SK-N-SH (cell line): Measurements from ENCODE around the gene EGFLAM. TPM values are rescaled to one million over a fixed set of nuclear protein-coding genes. Genes with fewer than 3 reads are reported as not detected.
A peak's percentile ranks its signal among the peaks of the same experiment; 100 is the strongest.

Experiments used
- CTCF ChIA-PET: fragments of 300-600, 350-600 bp; formaldehyde crosslinking; extraction: SDS; loops from one replicate; lab custom pipeline; 2021; lab: Yijun Ruan, JAX
- POLR2A ChIA-PET: fragments of 350-600 bp; sonication (Branson Sonifier 250); formaldehyde crosslinking; extraction: SDS; loops from one replicate; lab custom pipeline; 2020; ENCODE audit warnings: antibody characterized with exemption, inconsistent platforms; lab: Yijun Ruan, JAX
- DNase-seq: peaks from one replicate; pipeline ENCODE4 v3.0.0; 2012
- H2AFZ ChIP-seq: fragments of 200-600 bp; sonication (generic); 2 replicates; pipeline ENCODE4 v1.8.1; 2016; ENCODE audit warnings: antibody characterized with exemption, mild to moderate bottlenecking, low read depth
- H3F3A ChIP-seq: fragments of 200-600 bp; sonication (generic); replicated peaks from 2 replicates; pipeline ENCODE3; 2016; ENCODE audit warnings: antibody characterized with exemption, mild to moderate bottlenecking; ENCODE audit not compliant: insufficient read depth
- H3K27ac ChIP-seq, 2 experiments: fragments of 200-500 bp in 1 of 2; fragments of 200-600 bp in 1 of 2; sonication (Bioruptor generic) in 1 of 2; sonication (generic), shearing (Covaris generic) in 1 of 2; 2 replicates each; pipeline versions ENCODE4 v1.5.1 to v1.6.1; 2014 to 2016; ENCODE audit warnings: low read depth in 2 of 2, inconsistent platforms in 1 of 2, low read length in 1 of 2, mild to moderate bottlenecking in 1 of 2, mixed read lengths in 1 of 2
- H3K27me3 ChIP-seq: fragments of 200-600 bp; sonication (generic), shearing (Covaris generic); 2 replicates; pipeline ENCODE4 v1.6.1; 2016; ENCODE audit warnings: mixed run types; ENCODE audit not compliant: insufficient read depth
- H3K36me3 ChIP-seq, 2 experiments: fragments of 200-500 bp in 1 of 2; fragments of 200-600 bp in 1 of 2; sonication (Bioruptor generic) in 1 of 2; sonication (generic) in 1 of 2; replicated peaks in 1 of 2; 2 replicates each; pipeline versions ENCODE3 to v1.5.1; 2014 to 2016; ENCODE audit warnings: low read length in 1 of 2, mild to moderate bottlenecking in 1 of 2; ENCODE audit not compliant: insufficient read depth in 2 of 2, control insufficient read depth in 1 of 2
- H3K4me1 ChIP-seq, 2 experiments: fragments of 200-500 bp in 1 of 2; fragments of 200-600 bp in 1 of 2; sonication (Bioruptor generic) in 1 of 2; sonication (generic), shearing (Covaris generic) in 1 of 2; 2 replicates each; pipeline versions ENCODE4 v1.5.1 to v1.6.1; 2014 to 2016; ENCODE audit warnings: low read depth in 1 of 2, low read length in 1 of 2, mixed run types in 1 of 2; ENCODE audit not compliant: insufficient read depth in 2 of 2, control insufficient read depth in 1 of 2
- H3K4me2 ChIP-seq: fragments of 200-600 bp; sonication (generic), shearing (Covaris generic); 2 replicates; pipeline ENCODE4 v1.6.1; 2017; ENCODE audit warnings: mixed run types
- H3K4me3 ChIP-seq, 2 experiments: fragments of 200-500 bp in 1 of 2; fragments of 200-600 bp in 1 of 2; sonication (Bioruptor generic) in 1 of 2; sonication (generic), shearing (Covaris generic) in 1 of 2; 2 replicates each; pipeline versions ENCODE4 v1.5.1 to v1.8.1; 2014 to 2016; ENCODE audit warnings: low read depth in 2 of 2, inconsistent platforms in 1 of 2, low read length in 1 of 2, mild to moderate bottlenecking in 1 of 2, mixed read lengths in 1 of 2, moderate library complexity in 1 of 2
- H3K79me2 ChIP-seq: fragments of 200-600 bp; sonication (generic); 2 replicates; pipeline ENCODE4 v1.8.1; 2017; ENCODE audit warnings: mild to moderate bottlenecking; ENCODE audit not compliant: insufficient read depth
- H3K9ac ChIP-seq: fragments of 200-600 bp; sonication (generic); 2 replicates; pipeline ENCODE4 v1.6.1; 2017; ENCODE audit warnings: mixed run types
- H3K9me2 ChIP-seq: fragments of 200-600 bp; sonication (generic); 2 replicates; pipeline ENCODE4 v1.6.1; 2017; ENCODE audit warnings: mixed run types
- H3K9me3 ChIP-seq: fragments of 200-600 bp; sonication (generic); 2 replicates; pipeline ENCODE4 v1.6.1; 2017; ENCODE audit warnings: mixed run types, mild to moderate bottlenecking, moderate library complexity
- H4K20me1 ChIP-seq: fragments of 200-600 bp; sonication (generic); 2 replicates; pipeline ENCODE4 v1.6.1; 2017; ENCODE audit warnings: mild to moderate bottlenecking, mixed run types; ENCODE audit not compliant: insufficient read depth
- CTCF ChIP-seq: fragments of 200-600 bp; sonication (generic); IDR thresholded peaks from 2 replicates; pipeline ENCODE4 v1.6.1; 2017; ENCODE audit warnings: antibody characterized with exemption, mild to moderate bottlenecking, moderate library complexity
- FOXJ3 ChIP-seq: sonication (generic); formaldehyde crosslinking; IDR thresholded peaks from 2 replicates; pipeline ENCODE4 v1.5.1; 2020; ENCODE audit warnings: mild to moderate bottlenecking, missing genetic modification reagents
- MXI1 ChIP-seq: IDR thresholded peaks from 2 replicates; pipeline ENCODE4 v1.6.1; 2012; ENCODE audit warnings: mild to moderate bottlenecking, low read depth, low read length, improper control_type of control experiment
- POLR2AphosphoS5 ChIP-seq: IDR thresholded peaks from 2 replicates; pipeline ENCODE4 v1.6.1; 2012; ENCODE audit warnings: low read depth, low read length
- RAD21 ChIP-seq: IDR thresholded peaks from 2 replicates; pipeline ENCODE4 v1.6.1; 2012; ENCODE audit warnings: mild to moderate bottlenecking, low read length
- REST ChIP-seq: IDR thresholded peaks from 2 replicates; pipeline ENCODE4 v1.6.1; 2012; ENCODE audit warnings: mild to moderate bottlenecking, low read depth, low read length, moderate library complexity
- SIN3A ChIP-seq: IDR thresholded peaks from 2 replicates; pipeline ENCODE4 v1.6.1; 2012; ENCODE audit warnings: low read depth, mild to moderate bottlenecking, low read length, moderate library complexity, borderline replicate concordance
- SMC3 ChIP-seq: IDR thresholded peaks from 2 replicates; pipeline ENCODE4 v1.6.1; 2012; ENCODE audit warnings: low read depth, low read length, improper control_type of control experiment
- WGBS: methylation state at CpG from one replicate; pipeline ENCODE4 v1.1.6; 2017; ENCODE audit warnings: low lambda C conversion rate; 5-methylcytosine and 5-hydroxymethylcytosine counted together
- polyA plus RNA-seq, 3 experiments: library from polyadenylated mRNA; depleted of rRNA; stranded (reverse); fragments of >200 nt; gene quantifications; 2 replicates each; pipeline ENCODE4 v1.2.3, GENCODE V29; 2012

Gene EGFLAM
- polyA plus RNA-seq, 1 of the 3 experiments (the other 2 are of a cell fraction), result 0.05 TPM

GRCh38 chr5:38263983-38264382, 5.6 kb downstream of the EGFLAM start (continued):
- TF ChIP-seq MXI1, result no peak
- TF ChIP-seq POLR2AphosphoS5, result no peak

GRCh38 chr5:38265546-38266179, 7.3 kb downstream of the EGFLAM start:
- H3K27ac ChIP-seq, result no peak overlapping the region
- H3K9me2 ChIP-seq, result no peaks in the 10 kb centered on the region
- no peaks in the 10 kb centered on the region for H3K79me2 ChIP-seq
- peak overlapping the region in 1 of 2 experiments; percentile 41; a peak in 2 of 4 replicates for H3K4me3 ChIP-seq
- no peak overlapping the region for H3K9ac ChIP-seq
- POLR2A ChIA-PET, result no interaction called here
- CTCF ChIA-PET, result interaction anchor here (0.6 to 4.2 kb wide), 54 partner anchors 8 to 974 kb away, joined by 3 to 37 read pairs (median 5); no protein-coding TSS in a partner anchor
- 25% methylated on average over 12 of the region's 13 CpGs for WGBS
- peaks cover 25% of the 10 kb centered on the region; the same call in 1 of the 2 replicates for H3K27me3 ChIP-seq
- H3K36me3 ChIP-seq, result no peaks in the 10 kb centered on the region
- peak; percentile 65 for TF ChIP-seq SMC3
- no peak for TF ChIP-seq REST
- TF ChIP-seq CTCF, result peak; percentile 83
- TF ChIP-seq RAD21, result peak; percentile 65
- no peak for TF ChIP-seq FOXJ3 (CRISPR knock-in tag)
- no peak for TF ChIP-seq SIN3A
- H4K20me1 ChIP-seq, result no peaks in the 10 kb centered on the region
- H3K9me3 ChIP-seq, result no peaks in the 10 kb centered on the region
- H2AFZ ChIP-seq, result no peak overlapping the region
- H3K4me1 ChIP-seq, result peaks cover 0 to 6% of the 10 kb centered on the region in 2 experiments; a peak in 2 of 4 replicates
- peak; percentile 67 for DNase-seq
- H3F3A ChIP-seq, result no peaks in the 10 kb centered on the region
- no peak overlapping the region for H3K4me2 ChIP-seq
